GM19193 (cell line): ENCODE measurements around the gene KLB.
A peak's percentile ranks its signal among the peaks of the same experiment; 100 is the strongest.

ENCODE experiments used
- POLR2A ChIP-seq: IDR thresholded peaks from 4 replicates; pipeline ENCODE4 v1.6.1; 2011; ENCODE audit not compliant: insufficient read depth, insufficient read length; ENCODE audit errors: extremely low read depth

KLB gene

GRCh38 chr4:39452153-39452859, 45.6 kb downstream of the KLB start:
- TF ChIP-seq POLR2A = peak; percentile 23

DNA sequence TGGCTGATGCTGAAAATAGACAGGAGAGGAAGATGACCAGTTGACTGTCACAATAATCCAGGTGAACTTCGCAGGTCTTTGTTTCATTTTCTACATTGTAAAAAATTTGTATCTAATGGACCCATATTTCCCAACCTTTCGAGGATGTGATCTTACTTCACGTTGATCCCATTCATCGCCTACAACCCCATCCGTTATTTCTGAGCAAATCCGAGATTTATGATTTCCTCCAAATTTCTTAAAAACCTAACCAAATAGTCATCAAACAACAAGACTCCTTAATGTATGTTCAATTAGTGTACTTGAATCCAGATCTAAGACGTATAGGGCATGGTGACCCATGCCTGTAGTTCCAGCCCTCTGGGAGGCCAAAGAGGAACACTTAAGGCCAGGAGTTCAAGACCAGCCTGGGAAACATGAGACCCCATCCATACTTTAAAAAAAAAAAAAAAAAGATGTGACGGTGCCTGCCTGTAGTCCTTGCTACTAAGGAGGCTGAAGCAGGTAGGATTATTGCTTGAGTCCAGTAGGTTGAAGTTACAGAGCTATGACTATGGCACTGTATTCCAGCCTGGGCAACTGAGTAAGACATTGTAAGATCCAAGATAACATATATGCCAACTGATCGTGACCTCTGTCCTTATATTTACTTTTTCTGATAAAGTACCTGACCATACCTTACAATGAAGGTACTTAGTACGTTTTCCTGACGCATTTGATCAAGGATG, 46.3 kb downstream of the KLB start:
- peak; percentile 8 for TF ChIP-seq POLR2A

DNA sequence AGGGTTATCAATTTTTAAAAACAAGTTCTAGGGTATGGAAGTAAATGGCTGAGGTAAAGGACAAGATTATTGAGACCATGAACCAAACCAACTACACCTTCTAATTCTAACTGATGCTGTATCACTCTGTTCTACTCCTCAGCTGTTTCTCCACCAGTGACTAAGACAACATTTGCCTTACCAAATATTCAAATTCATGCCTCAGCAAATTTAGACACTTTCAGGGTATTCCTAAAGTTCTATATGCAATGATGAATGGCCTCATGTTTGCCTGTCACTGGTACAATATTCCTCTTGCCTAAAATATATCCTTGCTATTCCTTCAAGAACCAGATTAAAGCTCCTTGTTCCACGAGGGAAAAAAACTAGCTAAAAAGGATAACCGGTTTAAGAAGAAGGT, 47.0 kb downstream of the KLB start:
- TF ChIP-seq POLR2A = no peak

DNA sequence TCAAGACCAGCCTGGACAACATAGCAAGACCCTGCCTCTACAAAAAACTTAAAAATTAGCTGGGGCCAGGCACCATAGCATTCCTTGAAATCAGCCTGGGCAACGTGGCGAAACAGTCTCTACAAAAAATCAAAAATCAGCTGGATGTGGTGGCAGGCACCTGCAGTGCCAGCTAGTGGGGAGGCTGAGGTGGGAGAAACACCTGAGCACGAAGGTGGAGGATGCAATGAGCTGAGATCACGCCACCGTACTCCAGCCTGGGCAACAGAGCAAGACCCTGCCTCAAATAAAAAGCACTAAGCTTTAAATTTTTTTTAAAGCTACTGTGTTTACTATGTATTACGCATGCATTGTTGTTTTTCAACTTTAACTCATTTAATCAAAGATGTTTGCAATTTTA, 48.8 kb downstream of the KLB start:
- TF ChIP-seq POLR2A = no peak

GRCh38 chr4:39456946-39457763, 50.4 kb downstream of the KLB start:
- no peak for TF ChIP-seq POLR2A

DNA sequence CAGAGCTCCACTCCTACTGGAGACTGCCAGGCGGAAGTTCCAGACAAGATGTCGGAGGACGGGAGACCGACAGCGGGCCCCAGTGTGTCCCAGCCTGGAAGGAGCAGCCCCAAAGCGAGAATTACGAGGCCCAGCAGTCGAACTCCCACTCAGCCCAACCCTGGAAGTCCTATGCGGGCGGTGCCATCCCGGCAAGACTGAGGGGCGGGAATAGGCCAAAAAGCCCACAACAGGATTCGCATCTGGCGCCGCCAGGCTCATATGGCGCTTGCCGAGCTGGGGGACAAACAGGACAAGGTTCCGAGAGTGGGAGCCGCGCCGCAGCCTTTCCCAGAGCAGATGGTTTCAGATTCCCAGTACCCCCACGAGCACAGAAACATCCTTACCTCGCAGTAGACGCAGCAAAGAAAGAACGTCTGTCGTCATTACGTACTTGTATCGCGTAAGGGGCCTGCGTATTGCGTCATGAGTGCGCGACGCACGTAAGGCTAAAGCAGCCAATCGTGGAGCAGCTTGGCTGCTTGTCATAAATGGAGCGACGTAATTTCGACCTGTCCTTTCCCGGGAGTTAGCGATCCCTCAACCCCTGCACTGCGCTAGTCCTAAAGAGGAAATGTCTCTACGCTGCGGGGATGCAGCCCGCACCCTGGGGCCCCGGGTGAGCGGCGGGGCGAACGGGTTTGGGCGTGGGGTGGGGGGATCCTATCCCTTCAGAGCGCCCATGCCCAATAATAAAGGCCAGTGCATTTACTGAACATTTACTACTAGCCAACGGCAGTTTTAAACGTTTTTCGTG, 52.0 kb downstream of the KLB start, which contains the start of the genes LIAS and RPL9:
Gene LIAS, plus strand, starts transcription at position 552 of the 796 bp plus-strand sequence. Its CDS starts 62 bp downstream, at position 614.
Gene RPL9, minus strand, starts transcription at position 418 of the 796 bp plus-strand sequence. CDS start 483 bp downstream, outside the sequence.
- TF ChIP-seq POLR2A = peak; percentile 98

- no peak for TF ChIP-seq POLR2A
Observed at GRCh38 chr4:39464886-39465501, 58.3 kb downstream of the KLB start.

GRCh38 chr4:39466747-39467146, 60.0 kb downstream of the KLB start:
- TF ChIP-seq POLR2A = no peak

DNA sequence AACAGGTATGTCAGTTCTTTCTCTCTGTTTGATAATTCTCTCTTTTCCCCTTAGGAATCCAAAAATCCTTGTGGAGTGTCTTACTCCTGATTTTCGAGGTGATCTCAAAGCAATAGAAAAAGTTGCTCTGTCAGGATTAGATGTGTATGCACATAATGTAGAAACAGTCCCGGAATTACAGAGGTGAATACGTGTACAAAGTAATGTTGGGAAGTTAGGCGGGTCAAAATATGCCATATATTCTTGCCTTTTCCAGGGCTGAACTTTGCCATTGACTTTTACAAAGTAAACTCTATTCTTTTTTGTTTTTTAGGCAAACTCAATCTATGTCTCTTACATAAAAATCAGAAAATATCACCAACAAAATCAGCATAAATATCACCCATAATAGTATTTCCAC, 60.7 kb downstream of the KLB start:
- TF ChIP-seq POLR2A = no peak

- no peak for TF ChIP-seq POLR2A
Observed at GRCh38 chr4:39469429-39470077, 62.8 kb downstream of the KLB start.

DNA sequence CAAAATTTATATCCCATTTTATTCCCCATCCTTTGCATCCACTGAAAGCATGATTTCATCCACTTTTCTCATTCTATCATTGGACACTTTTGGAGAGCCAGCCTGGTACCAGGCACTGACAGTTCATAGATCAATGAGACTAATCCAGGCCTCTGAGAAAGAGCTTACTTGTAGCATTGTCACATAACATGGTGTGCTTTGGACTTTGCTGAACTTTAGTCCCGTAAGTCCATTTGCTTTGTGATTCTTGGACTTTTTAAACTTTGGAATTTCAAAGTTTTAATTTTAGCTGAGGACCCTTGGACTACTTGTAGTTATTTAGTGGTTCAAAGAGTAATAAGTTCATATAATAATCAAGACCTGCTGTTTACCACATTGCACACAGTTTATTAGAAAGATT, 63.7 kb downstream of the KLB start:
- no peak for TF ChIP-seq POLR2A

DNA sequence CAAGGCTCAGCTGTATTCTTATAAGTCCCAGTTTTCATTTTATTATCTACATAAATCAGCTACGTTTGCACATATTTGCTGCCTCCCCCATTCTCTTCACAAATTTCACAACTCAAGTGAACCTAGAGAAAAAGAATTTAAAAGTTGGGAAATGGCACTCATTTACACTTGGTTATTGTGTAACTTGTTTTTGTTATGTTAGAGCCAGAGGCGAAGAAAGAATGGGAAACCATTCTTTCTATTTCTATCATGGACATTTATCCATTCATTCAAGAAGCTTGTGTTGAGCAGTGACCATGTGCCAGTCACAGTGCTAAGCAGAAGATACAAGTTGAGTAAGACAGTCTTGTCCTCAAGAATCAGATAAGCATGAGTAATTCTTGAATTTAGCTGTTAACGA, 65.7 kb downstream of the KLB start:
- no peak for TF ChIP-seq POLR2A

GRCh38 chr4:39476187-39476895, 69.6 kb downstream of the KLB start:
- TF ChIP-seq POLR2A = no peak
